HG02798 (cell line): Measurements from ENCODE around the gene CENPP.

Experiments
- ATAC-seq: cut with Tn5 transposase; IDR thresholded peaks from one replicate; pipeline ENCODE4 v1.9.1; 2021; ENCODE audit warnings: mild to moderate bottlenecking; ENCODE audit not compliant: unreplicated experiment, poor library complexity

The CENPP gene

GRCh38 chr9:92325269-92325990 is at the start of gene CENPP, which contains the start of gene NOL8:
CENPP (plus strand) TSS chr9:92325953.
NOL8 (minus strand) TSS chr9:92325350; CDS start chr9:92324161, 1,189 bp downstream.
- peak; percentile 95 for ATAC-seq

GRCh38 chr9:92276331-92277032 is 49.3 kb upstream of the CENPP start:
- ATAC-seq = no peak

- ATAC-seq = no peak
Measured at GRCh38 chr9:92278110-92278509, 47.6 kb upstream of the CENPP start.

- no peak for ATAC-seq
Measured at GRCh38 chr9:92279302-92279701, 46.5 kb upstream of the CENPP start.

- ATAC-seq = no peak
Measured at GRCh38 chr9:92289708-92290390, 35.9 kb upstream of the CENPP start.

- no peak for ATAC-seq
Measured at GRCh38 chr9:92290785-92291429, 34.8 kb upstream of the CENPP start.

GRCh38 chr9:92291577-92291976 is 34.2 kb upstream of the CENPP start:
- ATAC-seq = no peak

- no peak for ATAC-seq
Measured at GRCh38 chr9:92292338-92293074, 33.2 kb upstream of the CENPP start.

GRCh38 chr9:92293075-92293354 is 32.7 kb upstream of the CENPP start:
- no peak for ATAC-seq

- ATAC-seq = peak; percentile 98
Measured at GRCh38 chr9:92293452-92294296, 32.1 kb upstream of the CENPP start, which contains the start of gene IARS1. IARS1 (minus strand) TSS chr9:92293697; CDS start chr9:92289419, 4,278 bp downstream.

GRCh38 chr9:92294297-92294676 is 31.5 kb upstream of the CENPP start:
- ATAC-seq = no peak

- no peak for ATAC-seq
Measured at GRCh38 chr9:92295240-92295790, 30.4 kb upstream of the CENPP start.

GRCh38 chr9:92295827-92296258 is 29.9 kb upstream of the CENPP start:
- ATAC-seq = no peak

- no peak for ATAC-seq
Measured at GRCh38 chr9:92297611-92298010, 28.1 kb upstream of the CENPP start.

- ATAC-seq = no peak
Measured at GRCh38 chr9:92298036-92298435, 27.7 kb upstream of the CENPP start.

GRCh38 chr9:92299116-92299515 is 26.6 kb upstream of the CENPP start:
- no peak for ATAC-seq

GRCh38 chr9:92300936-92301335 is 24.8 kb upstream of the CENPP start:
- no peak for ATAC-seq

- no peak for ATAC-seq
Measured at GRCh38 chr9:92308893-92309292, 16.9 kb upstream of the CENPP start.

GRCh38 chr9:92310562-92310961 is 15.2 kb upstream of the CENPP start:
- no peak for ATAC-seq
